NOMO-1 treated with DMSO at 0.1 percent for 48 hours (cell line): ENCODE results near the gene PHACTR1.

Experiments used
- DNase-seq: peaks from one replicate; lab custom pipeline; 2025; ENCODE audit not compliant: unreplicated experiment; lab: John Stamatoyannopoulos, UW

PHACTR1 gene

DNA sequence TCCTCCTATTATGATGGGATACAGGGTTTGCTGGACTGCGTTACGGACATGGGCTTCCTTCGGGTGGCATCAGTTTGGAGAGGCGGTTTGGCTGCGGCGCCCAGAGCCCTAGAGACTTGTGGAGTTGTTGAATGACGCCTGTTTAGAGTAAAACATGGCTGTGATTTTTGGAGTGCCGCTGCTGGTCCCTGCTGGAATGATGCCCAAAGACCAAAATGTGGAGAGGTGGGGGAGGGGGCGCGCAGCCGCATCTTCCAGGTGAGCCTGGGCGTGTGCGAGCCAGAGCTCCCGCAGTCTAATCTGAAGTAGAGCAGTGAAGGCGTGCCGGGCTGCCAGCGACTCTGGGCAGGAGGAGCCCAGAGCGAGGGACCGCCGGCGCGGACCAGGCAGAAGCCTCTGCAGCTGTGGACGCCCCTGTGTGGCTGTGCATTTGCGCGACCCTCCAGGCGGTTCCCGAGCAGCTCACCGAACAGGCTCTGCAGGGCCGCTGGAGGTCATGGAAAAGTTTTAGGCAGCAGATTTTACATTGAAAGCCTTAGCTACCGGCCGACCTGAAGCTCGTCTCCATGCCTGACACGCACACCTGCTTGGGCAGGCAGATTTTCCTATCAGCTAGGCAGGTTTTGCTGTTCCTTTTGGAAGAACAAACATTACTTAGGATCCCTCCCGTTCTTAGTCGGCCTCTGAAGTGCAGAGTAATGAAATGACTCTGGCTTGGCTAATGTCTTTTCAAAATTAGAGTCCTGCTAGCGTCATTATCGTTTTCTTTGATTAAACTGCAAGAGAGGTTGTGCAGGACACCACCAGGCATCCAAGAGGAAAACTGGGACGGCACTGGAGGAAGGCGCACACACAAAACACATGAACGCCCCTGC, 298.2 kb downstream of the PHACTR1 start:
- no peak for DNase-seq

- DNase-seq, result no peak
Observed at GRCh38 chr6:13015379-13015681, 298.8 kb downstream of the PHACTR1 start.

- no peak for DNase-seq
Observed at GRCh38 chr6:13024616-13025015, 308.0 kb downstream of the PHACTR1 start.

DNA sequence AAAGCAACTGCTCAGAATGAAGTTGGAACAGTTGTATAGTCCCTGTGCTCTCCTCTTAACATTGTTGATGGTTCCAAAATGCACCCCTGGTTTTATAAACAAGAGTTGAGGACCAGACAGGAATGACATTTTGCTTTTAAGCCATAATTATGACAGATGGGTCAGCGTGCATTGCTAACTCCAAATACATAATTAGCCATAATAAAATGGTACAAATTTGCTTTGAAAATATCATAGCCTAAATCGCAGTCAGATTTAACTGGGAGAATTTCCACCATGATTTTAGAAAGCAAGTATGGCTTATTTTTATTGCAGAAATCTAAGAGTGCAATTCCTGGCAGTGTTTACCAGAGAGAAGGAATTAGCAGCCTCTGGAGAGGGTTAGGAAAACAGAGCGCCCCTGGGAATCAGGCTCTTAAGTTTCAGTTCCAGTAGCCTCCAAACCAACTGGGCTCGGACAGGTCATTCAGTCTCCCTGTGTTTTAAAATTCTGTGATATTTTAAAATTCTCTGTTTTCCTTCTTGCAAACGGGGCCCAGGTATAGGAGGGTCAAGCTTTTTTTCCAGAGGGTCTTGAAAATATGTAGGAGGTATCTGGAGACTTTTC, 309.4 kb downstream of the PHACTR1 start:
- DNase-seq, result no peak

DNA sequence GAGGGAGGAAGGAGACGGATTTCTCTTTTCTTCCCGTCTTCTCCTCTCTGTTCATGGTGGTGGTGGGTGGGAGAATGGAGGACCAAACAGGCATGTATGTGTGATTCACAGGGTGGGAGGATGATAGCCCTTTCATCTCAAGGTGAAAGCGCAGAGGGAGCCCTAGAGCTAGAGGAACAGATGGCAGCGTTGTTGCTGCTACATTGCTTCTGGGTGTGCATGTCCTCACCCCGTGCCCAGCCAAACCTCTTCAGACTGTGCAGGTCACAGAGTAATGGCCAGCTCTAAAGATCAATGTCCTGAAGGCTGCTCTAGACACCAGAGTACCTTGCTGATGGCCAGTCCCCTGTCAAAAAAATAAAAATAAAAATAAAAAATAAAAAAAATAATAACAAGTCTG, 310.0 kb downstream of the PHACTR1 start:
- no peak for DNase-seq

DNA sequence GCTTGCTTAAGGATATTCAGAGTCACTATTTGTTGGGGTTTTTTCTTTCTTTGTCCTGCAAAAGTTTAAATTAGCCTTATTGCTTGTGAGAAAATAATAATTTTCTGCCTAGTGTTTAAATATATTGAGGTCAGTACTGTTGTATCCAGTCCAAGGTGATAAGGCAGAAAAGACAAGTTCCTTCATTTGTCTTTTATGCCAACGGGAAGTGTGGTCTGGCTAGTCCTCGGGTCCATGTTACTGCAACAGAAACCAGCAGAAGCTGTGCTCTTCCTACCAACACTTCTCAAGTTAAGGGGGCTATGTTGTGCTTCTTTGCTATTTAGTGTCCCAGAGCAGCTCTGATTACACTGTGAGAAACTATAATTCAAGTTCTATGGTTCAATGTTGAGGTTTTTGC, 310.6 kb downstream of the PHACTR1 start:
- DNase-seq, result no peak

GRCh38 chr6:13030396-13030795, 313.8 kb downstream of the PHACTR1 start:
- no peak for DNase-seq

DNA sequence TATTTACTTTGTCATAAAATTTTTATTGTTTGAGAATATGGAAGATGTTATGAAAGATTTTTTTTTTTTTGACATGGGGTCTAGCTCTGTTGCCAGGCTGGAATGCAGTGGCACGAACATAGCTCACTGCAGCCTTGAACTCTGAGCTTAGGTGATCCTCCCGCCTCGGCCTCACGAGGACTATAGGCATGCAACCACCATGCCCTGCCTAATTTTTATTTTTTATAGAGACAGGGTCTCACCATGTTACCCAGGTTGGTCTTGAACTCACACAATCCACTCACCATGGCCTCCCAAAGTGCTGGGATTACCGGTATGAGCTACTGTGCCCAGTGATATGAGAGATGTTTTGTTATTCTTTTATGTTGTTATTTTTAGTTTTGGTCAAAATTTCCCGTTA, 316.0 kb downstream of the PHACTR1 start:
- DNase-seq, result no peak

DNA sequence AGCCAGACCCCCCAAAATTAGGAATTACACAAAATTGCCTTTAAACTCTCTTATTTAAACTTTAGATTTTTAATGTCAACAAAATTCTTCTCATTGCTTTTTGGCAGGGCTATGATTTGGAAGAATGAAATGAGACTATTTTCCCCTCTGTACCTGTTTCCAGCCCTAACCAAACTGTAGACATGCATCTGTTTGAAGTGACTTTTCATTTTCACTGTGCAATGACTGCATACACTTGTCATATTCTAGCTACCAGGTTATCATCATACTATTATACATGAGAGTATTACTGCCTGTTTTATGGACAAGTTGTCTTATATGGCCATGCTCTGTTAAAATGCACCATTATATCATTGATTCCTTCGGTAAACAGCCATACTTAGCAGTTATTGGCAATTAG, 316.6 kb downstream of the PHACTR1 start:
- DNase-seq, result no peak

GRCh38 chr6:13034316-13034715, 317.7 kb downstream of the PHACTR1 start:
- DNase-seq, result peak; percentile 9

GRCh38 chr6:13035606-13036005, 319.0 kb downstream of the PHACTR1 start:
- DNase-seq, result no peak

DNA sequence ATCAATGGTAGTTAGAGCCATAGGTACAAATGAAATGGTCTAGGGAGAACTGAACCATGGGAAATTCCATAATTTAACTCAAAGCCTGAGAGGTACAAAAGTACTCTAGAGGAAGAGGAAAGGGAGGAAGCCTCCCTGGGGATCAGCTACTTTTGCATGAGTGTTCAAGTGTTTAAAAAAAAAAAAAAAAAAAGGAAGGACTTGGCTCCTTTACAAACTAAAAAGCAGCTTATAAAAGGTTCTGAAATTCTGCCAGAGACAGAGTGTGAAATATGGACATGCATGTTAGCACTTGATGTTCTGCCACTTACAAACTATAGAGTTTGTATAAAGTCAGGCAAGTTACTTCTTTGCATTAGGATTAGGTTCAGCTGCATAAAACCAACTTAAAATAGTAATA, 321.7 kb downstream of the PHACTR1 start:
- DNase-seq, result no peak

DNA sequence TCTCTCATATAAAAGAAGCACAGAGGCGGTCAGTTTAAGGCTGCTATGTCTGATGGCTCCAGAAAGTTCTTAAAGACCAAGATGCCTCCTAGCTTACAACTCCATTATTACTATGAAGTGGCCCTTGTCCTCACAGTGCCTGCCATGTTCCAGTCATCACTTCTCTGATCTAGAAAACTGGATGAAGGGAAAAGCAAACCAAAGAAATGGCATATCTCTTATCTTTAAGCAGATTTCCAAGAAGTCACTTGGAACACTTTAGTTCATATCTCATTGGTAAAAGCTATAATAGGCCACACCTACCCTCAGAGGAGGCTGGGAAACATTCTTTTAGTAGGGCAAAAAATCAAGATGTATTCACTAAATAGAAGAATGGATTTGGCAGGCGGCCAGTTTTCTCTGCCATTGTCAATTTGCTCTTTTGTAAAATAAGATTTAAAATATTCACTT, 322.2 kb downstream of the PHACTR1 start:
- DNase-seq, result no peak

DNA sequence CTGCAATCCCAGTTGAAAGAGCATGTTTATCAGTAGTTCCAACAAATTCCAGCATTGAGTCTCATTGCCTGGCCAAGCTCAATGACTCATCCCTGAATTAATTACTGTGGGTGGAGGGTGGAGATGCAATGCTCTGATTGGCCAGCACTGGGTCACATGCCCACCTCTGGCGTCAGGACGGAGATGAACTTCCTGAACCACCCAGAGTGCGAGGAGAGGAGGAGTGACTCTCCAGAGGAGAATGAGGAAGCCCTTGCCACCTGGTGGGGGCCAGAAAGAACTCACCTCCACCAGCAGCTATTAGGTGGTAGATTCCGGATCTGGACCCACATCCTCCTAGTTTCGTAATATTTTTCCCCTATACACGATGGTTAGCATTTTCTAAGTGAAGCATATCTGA, 327.8 kb downstream of the PHACTR1 start:
- peak; percentile 35 for DNase-seq

GRCh38 chr6:13044896-13045295, 328.3 kb downstream of the PHACTR1 start:
- DNase-seq, result no peak

DNA sequence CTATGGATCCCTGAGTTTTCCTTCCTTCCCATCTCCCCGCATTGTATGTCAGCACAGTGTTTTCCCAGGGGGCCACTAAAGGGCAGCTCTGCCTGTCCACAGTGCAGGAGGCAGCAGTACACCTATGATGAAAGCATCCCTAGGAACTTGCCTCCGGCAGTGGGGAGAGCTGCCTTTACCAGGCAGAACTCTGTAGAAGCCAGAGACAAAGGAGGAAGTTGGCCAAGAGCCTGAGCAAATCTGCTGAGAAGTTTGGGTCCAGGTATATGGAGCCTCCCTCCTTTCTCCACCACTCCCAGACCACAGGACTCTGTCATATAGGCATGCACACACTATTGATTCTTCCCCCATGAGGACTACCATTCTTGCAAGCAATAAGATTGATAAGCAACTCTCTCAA, 329.1 kb downstream of the PHACTR1 start:
- DNase-seq, result no peak

DNA sequence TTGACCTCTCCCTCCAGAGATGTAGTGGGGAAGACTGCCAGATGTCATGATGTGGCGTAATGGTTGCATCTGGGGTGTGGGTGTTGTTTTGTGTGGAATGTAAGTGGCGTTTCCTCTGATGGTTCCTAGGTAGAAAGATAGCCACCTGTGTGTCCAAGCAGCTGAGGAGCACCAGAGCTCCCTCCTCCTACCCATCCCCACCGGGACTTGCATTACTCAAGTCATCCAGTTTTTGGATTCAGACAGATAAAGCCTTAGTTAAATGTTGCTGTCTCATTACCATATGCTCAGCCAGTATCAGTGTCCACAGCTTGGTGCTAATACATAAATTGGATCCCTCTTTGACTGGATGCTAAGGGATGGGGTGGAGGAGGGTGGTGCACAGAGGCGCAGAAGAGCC, 329.5 kb downstream of the PHACTR1 start:
- no peak for DNase-seq

GRCh38 chr6:13048113-13048512, 331.5 kb downstream of the PHACTR1 start:
- no peak for DNase-seq

GRCh38 chr6:13049666-13050254, 333.2 kb downstream of the PHACTR1 start:
- peak; percentile 16 for DNase-seq

DNA sequence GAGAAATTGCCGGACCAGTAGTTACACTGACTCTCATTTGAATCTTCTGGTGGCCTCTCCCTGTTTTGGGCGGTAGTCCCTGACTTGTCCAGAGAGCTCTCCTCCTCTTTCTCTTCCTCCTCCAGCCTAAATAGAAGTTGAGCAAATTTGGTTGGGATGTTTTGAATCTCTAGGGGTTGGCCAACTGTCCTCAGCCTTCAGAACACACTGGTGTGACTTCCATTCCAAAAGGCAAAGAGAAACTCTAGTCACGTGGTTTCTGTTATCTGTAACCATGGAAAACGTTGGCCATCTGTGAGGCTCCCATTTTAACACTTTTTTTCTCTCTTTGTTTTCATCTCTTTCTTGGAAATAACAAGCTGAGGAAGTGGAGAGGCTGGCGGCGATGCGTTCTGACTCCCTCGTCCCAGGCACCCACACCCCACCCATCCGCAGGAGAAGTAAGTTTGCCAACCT, 336.5 kb downstream of the PHACTR1 start:
- DNase-seq, result no peak

GRCh38 chr6:13058051-13058450, 341.5 kb downstream of the PHACTR1 start:
- DNase-seq, result no peak

GRCh38 chr6:13059026-13059425, 342.5 kb downstream of the PHACTR1 start:
- no peak for DNase-seq
